Measurements from ENCODE around the gene NKX1-2.

The NKX1-2 gene

GRCh38 chr10:124462348-124462695 is 12.5 kb upstream of the NKX1-2 start:
- Histone ChIP-seq H3K79me2 (ENCODE audit: insufficient read depth, low read length) (no peaks in the 10 kb centered on the region), H3K27me3 (ENCODE audit: insufficient read depth, low read length) (no peaks in the 10 kb centered on the region), H4K20me1 (ENCODE audit: insufficient read depth, low read length) (no peaks in the 10 kb centered on the region), H3K27ac (ENCODE audit: low read depth, low read length, poor library complexity, severe bottlenecking) (no peak overlapping the region), H2AFZ (ENCODE audit: low read length) (no peak overlapping the region), H3K9me2 (ENCODE audit: low read depth, low read length) (no peaks in the 10 kb centered on the region), H3K9ac (ENCODE audit: low read length) (peak overlapping the region; percentile 62), H3K4me3 (ENCODE audit: low read depth, low read length, poor library complexity, severe bottlenecking) (peak overlapping the region; percentile 73), H3K4me2 (ENCODE audit: low read length) (peak overlapping the region; percentile 72), H3K9me3 (ENCODE audit: low read length) (no peaks in the 10 kb centered on the region), H3K4me1 (ENCODE audit: insufficient read depth, low read length, severe bottlenecking) (peaks cover 43% of the 10 kb centered on the region), H3K36me3 (ENCODE audit: insufficient read depth, low read length) (no peaks in the 10 kb centered on the region), H3F3A (ENCODE audit: insufficient read depth, low read length) (0 out of 2 replicates have a peak, but pooled peaks cover 3% of the 10 kb centered on the region)
- TF ChIP-seq CTCF (IDR thresholded peaks at IDR 0.05; ENCODE audit: low read length) (no peak), EZH2 (IDR thresholded peaks at IDR 0.05; ENCODE audit: borderline replicate concordance, low read length) (no peak)

GRCh38 chr10:124461642-124462347 is 12.0 kb upstream of the NKX1-2 start, which contains the start of gene LHPP:
LHPP (plus strand) TSS chr10:124461823; CDS start chr10:124461863, 40 bp downstream.
- Histone ChIP-seq H3K27ac (ENCODE audit: low read depth, low read length, poor library complexity, severe bottlenecking) (no peak within 1 kb of the TSS), H4K20me1 (ENCODE audit: insufficient read depth, low read length) (no peaks in the 10 kb centered on the region), H3K9me3 (ENCODE audit: low read length) (no peaks in the 10 kb centered on the region), H3F3A (ENCODE audit: insufficient read depth, low read length) (0 out of 2 replicates have a peak, but pooled peaks cover 3% of the 10 kb centered on the region), H3K9ac (ENCODE audit: low read length) (peak within 1 kb of the TSS; percentile 62), H3K36me3 (ENCODE audit: insufficient read depth, low read length) (no peaks in the 10 kb centered on the region), H3K27me3 (ENCODE audit: insufficient read depth, low read length) (no peaks in the 10 kb centered on the region), H3K4me2 (ENCODE audit: low read length) (peak within 1 kb of the TSS; percentile 72), H3K4me3 (ENCODE audit: low read depth, low read length, poor library complexity, severe bottlenecking) (peak within 1 kb of the TSS; percentile 73), H3K9me2 (ENCODE audit: low read depth, low read length) (no peaks in the 10 kb centered on the region), H3K4me1 (ENCODE audit: insufficient read depth, low read length, severe bottlenecking) (peaks cover 38% of the 10 kb centered on the region), H2AFZ (ENCODE audit: low read length) (peak within 1 kb of the TSS; percentile 94; the same call in 1 of the 2 replicates), H3K79me2 (ENCODE audit: insufficient read depth, low read length) (no peaks in the 10 kb centered on the region)
- TF ChIP-seq EZH2 (IDR thresholded peaks at IDR 0.05; ENCODE audit: borderline replicate concordance, low read length) (no peak), CTCF (IDR thresholded peaks at IDR 0.05; ENCODE audit: low read length) (no peak)

GRCh38 chr10:124460144-124460543 is 10.3 kb upstream of the NKX1-2 start:
- Histone ChIP-seq H3K79me2 (ENCODE audit: insufficient read depth, low read length) (no peaks in the 10 kb centered on the region), H3K27ac (ENCODE audit: low read depth, low read length, poor library complexity, severe bottlenecking) (no peak overlapping the region), H4K20me1 (ENCODE audit: insufficient read depth, low read length) (no peaks in the 10 kb centered on the region), H3K4me2 (ENCODE audit: low read length) (no peak overlapping the region), H3K9me2 (ENCODE audit: low read depth, low read length) (no peaks in the 10 kb centered on the region), H3K9me3 (ENCODE audit: low read length) (no peaks in the 10 kb centered on the region), H3K4me1 (ENCODE audit: insufficient read depth, low read length, severe bottlenecking) (peaks cover 21% of the 10 kb centered on the region), H3K4me3 (ENCODE audit: low read depth, low read length, poor library complexity, severe bottlenecking) (no peak overlapping the region), H2AFZ (ENCODE audit: low read length) (no peak overlapping the region), H3K36me3 (ENCODE audit: insufficient read depth, low read length) (no peaks in the 10 kb centered on the region), H3K9ac (ENCODE audit: low read length) (no peak overlapping the region), H3F3A (ENCODE audit: insufficient read depth, low read length) (no peaks in the 10 kb centered on the region), H3K27me3 (ENCODE audit: insufficient read depth, low read length) (0 out of 2 replicates have a peak, but pooled peaks cover 5% of the 10 kb centered on the region)
- no peak for TF ChIP-seq EZH2 (IDR thresholded peaks at IDR 0.05; ENCODE audit: borderline replicate concordance, low read length)
- TF ChIP-seq CTCF (IDR thresholded peaks at IDR 0.05; ENCODE audit: low read length), result no peak

Measured in OCI-LY1 (cell line).